K562 (cell line): ENCODE measurements around the gene ERMARD. TPM values are rescaled to one million over a fixed set of nuclear protein-coding genes. Genes with fewer than 3 reads are reported as not detected.

Experiments
- ATAC-seq: fragments of 200-7000 bp; cut with Tn5 transposase; 3 replicates; pipeline ENCODE4 v1.9.1; 2020; ENCODE audit warnings: moderate library complexity
- BruUV-seq: library from RNA; stranded (reverse); fragments of 400-500 nt; replicated peaks from 2 replicates; lab custom pipeline; 2021; lab: Mats Ljungman, UMichigan
- CTCF ChIA-PET: fragments of 300-600 bp; formaldehyde crosslinking; extraction: SDS; loops from one replicate; lab custom pipeline; 2021; ENCODE audit warnings: low intra/inter-chr PET ratio; lab: Yijun Ruan, JAX
- POLR2A ChIA-PET: fragments of 300-600, 350-650 bp; sonication (Branson Sonifier 250); formaldehyde crosslinking; extraction: SDS; loops from one replicate; lab custom pipeline; 2021; ENCODE audit warnings: antibody characterized with exemption, inconsistent platforms; lab: Yijun Ruan, JAX
- DNase-seq, 4 experiments: peaks; one replicate each; pipeline versions ENCODE4 v3.0.0 to v3.0.0-alpha.2; 2011 to 2018; ENCODE audit warnings: low spot score in 3 of 4, mixed read lengths in 3 of 4; ENCODE audit errors: extremely low read depth in 1 of 4
- FAIRE-seq: peaks from 2 replicates; lab custom pipeline; 2011; peaks lifted over from hg19 to GRCh38; lab: Jason Lieb, UNC
- H2AFZ ChIP-seq: 2 replicates; pipeline ENCODE4 v1.6.0; 2011; ENCODE audit warnings: low read depth, low read length, control low read depth, inconsistent platforms
- H3K27ac ChIP-seq: fragments of 200-600 bp; 3 replicates; pipeline ENCODE4 v1.8.0; 2011; ENCODE audit warnings: low read depth, mild to moderate bottlenecking, control low read depth, inconsistent platforms, low read length, moderate library complexity, mixed read lengths; ENCODE audit errors: extremely low read depth
- H3K27me3 ChIP-seq, 2 experiments: fragments of 300-600 bp in 1 of 2; 2 replicates in 1 of 2; 3 replicates in 1 of 2; pipeline versions ENCODE4 v1.6.0 to v1.8.0; 2011; ENCODE audit warnings: inconsistent platforms in 2 of 2, low read length in 2 of 2, mild to moderate bottlenecking in 1 of 2, mixed read lengths in 1 of 2, moderate library complexity in 1 of 2; ENCODE audit not compliant: control insufficient read depth in 2 of 2, insufficient read depth in 2 of 2
- H3K36me3 ChIP-seq: fragments of 300-600 bp; 3 replicates; pipeline ENCODE4 v1.8.0; 2011; ENCODE audit warnings: mild to moderate bottlenecking, low read length, inconsistent platforms; ENCODE audit not compliant: control insufficient read depth, insufficient read depth
- H3K4me1 ChIP-seq, 2 experiments: fragments of 200-600 bp in 1 of 2; replicated peaks in 1 of 2; 2 replicates in 1 of 2; 3 replicates in 1 of 2; pipeline versions ENCODE4 v1.5.1 to v1.8.0; 2011; ENCODE audit warnings: inconsistent platforms in 2 of 2, low read length in 2 of 2, mild to moderate bottlenecking in 1 of 2, mixed read lengths in 1 of 2, moderate library complexity in 1 of 2; ENCODE audit not compliant: control insufficient read depth in 2 of 2, insufficient read depth in 2 of 2
- H3K4me2 ChIP-seq: 2 replicates; pipeline ENCODE4 v1.6.1; 2011; ENCODE audit warnings: low read length, control low read depth, inconsistent platforms, mixed read lengths; ENCODE audit not compliant: insufficient read depth
- H3K4me3 ChIP-seq: fragments of 200-600 bp; sonication (generic), shearing (Covaris generic); 2 replicates; pipeline ENCODE4 v1.5.1; 2016; ENCODE audit warnings: control low read depth, inconsistent platforms
- H3K79me2 ChIP-seq: fragments of 200-600 bp; 3 replicates; pipeline ENCODE4 v1.8.0; 2011; ENCODE audit warnings: low read length, inconsistent platforms; ENCODE audit not compliant: control insufficient read depth, insufficient read depth
- H3K9ac ChIP-seq, 2 experiments: 2 replicates each; pipeline versions ENCODE4 v1.6.0 to v1.6.1; 2011; ENCODE audit warnings: low read depth in 2 of 2, low read length in 2 of 2, control low read depth in 1 of 2, inconsistent platforms in 1 of 2, mild to moderate bottlenecking in 1 of 2, mixed read lengths in 1 of 2; ENCODE audit not compliant: insufficient read depth in 1 of 2
- H3K9me1 ChIP-seq: one replicate; pipeline ENCODE4 v1.6.0; 2011; ENCODE audit warnings: inconsistent platforms, mild to moderate bottlenecking, low read length, moderate library complexity; ENCODE audit not compliant: control insufficient read depth, insufficient read depth
- H3K9me3 ChIP-seq: replicated peaks from 2 replicates; pipeline ENCODE4 v1.5.1; 2011; ENCODE audit warnings: low read depth, low read length, inconsistent platforms; ENCODE audit not compliant: control insufficient read depth, insufficient read depth
- H4K20me1 ChIP-seq: replicated peaks from 2 replicates; pipeline ENCODE4 v1.6.1; 2011; ENCODE audit warnings: low read length, inconsistent platforms, mixed read lengths; ENCODE audit not compliant: control insufficient read depth, insufficient read depth
- ARNT ChIP-seq, 2 experiments: fragments of 450-650 bp; IDR thresholded peaks; 2 replicates each; pipeline ENCODE4 v1.6.1; 2016; ENCODE audit warnings: mild to moderate bottlenecking in 1 of 2
- HDAC6 ChIP-seq: IDR thresholded peaks from 2 replicates; pipeline ENCODE4 v1.6.1; 2012; ENCODE audit warnings: low read depth, mild to moderate bottlenecking, control low read depth, inconsistent platforms, low read length, moderate library complexity
- NBN ChIP-seq: fragments of 450-650 bp; IDR thresholded peaks from 2 replicates; pipeline ENCODE4 v1.6.1; 2016; ENCODE audit warnings: low read depth, mild to moderate bottlenecking
- NCOA4 ChIP-seq: fragments of 450-650 bp; IDR thresholded peaks from 2 replicates; pipeline ENCODE4 v1.6.1; 2018; ENCODE audit warnings: mild to moderate bottlenecking; ENCODE audit not compliant: partially characterized antibody
- PHB2 ChIP-seq: fragments of 450-650 bp; IDR thresholded peaks from 2 replicates; pipeline ENCODE4 v1.6.1; 2017; ENCODE audit warnings: low read depth
- TAF7 ChIP-seq: fragments of 450-650 bp; IDR thresholded peaks from 2 replicates; pipeline ENCODE4 v1.6.1; 2016; ENCODE audit warnings: missing genetic modification characterization, missing compliant biosample characterization
- TAF9B ChIP-seq: fragments of 450-650 bp; IDR thresholded peaks from 2 replicates; pipeline ENCODE4 v1.6.1; 2018; ENCODE audit warnings: mild to moderate bottlenecking; ENCODE audit not compliant: partially characterized antibody
- TRIM24 ChIP-seq, 2 experiments: fragments of 450-650 bp; IDR thresholded peaks; 2 replicates each; pipeline ENCODE4 v1.6.1; 2016
- ZNF232 ChIP-seq: sonication (generic); formaldehyde crosslinking; IDR thresholded peaks from 2 replicates; pipeline ENCODE4 v1.8.0; 2022; ENCODE audit warnings: mild to moderate bottlenecking, missing genetic modification reagents
- ZNF239 ChIP-seq: fragments of 250-450 bp; sonication (Bioruptor Pico); IDR thresholded peaks from 2 replicates; pipeline ENCODE4 v1.4.0; 2020; ENCODE audit warnings: mild to moderate bottlenecking
- ZNF785 ChIP-seq: fragments of 250-450 bp; sonication (Bioruptor Pico); IDR thresholded peaks from 2 replicates; pipeline ENCODE4 v1.4.0; 2020; ENCODE audit warnings: mild to moderate bottlenecking
- WGBS: fragments of 100-300 bp; shearing (Covaris generic); methylation state at CpG from one replicate; pipeline ENCODE4 v1.1.6; 2016; ENCODE audit warnings: low coverage, mixed read lengths; ENCODE audit not compliant: insufficient coverage; ENCODE audit errors: missing lambda C conversion rate; 5-methylcytosine and 5-hydroxymethylcytosine counted together
- in situ Hi-C: fragments of 300-500 bp; cut with MboI; formaldehyde crosslinking; loops from 4 replicates; pipeline ENCODE4 v1.15.0; 2018; ENCODE audit warnings: inconsistent platforms, mixed read lengths
- intact Hi-C: fragments of 100-400 bp; cut with micrococcal nuclease; formaldehyde crosslinking; loops from 2 replicates; pipeline ENCODE4 v1.14.2; 2022
- polyA plus RNA-seq, 8 experiments: library from polyadenylated mRNA; depleted of rRNA in 4 of 8; stranded (reverse) in 5 of 8; unstranded in 3 of 8; fragments of >200 nt; fragmentation: Nextera tagmentation in 2 of 8; fragmentation: Illumina TruSeq in 1 of 8; extraction: Ambion mirVana in 2 of 8; extraction: Trizol in 1 of 8; gene quantifications; 2 replicates each; pipeline versions ENCODE4 v1.2.1 to v1.2.3, GENCODE V29; 2011 to 2014; ENCODE audit warnings: inconsistent platforms in 1 of 8, missing spikeins in 1 of 8
- total RNA-seq, 7 experiments: library from RNA; depleted of rRNA in 6 of 7; stranded (reverse); fragments of >200 nt in 6 of 7; fragmentation: Illumina TruSeq in 2 of 7; extraction: Trizol in 2 of 7; gene quantifications; 2 replicates each; pipeline versions ENCODE4 v1.2.1 to v1.2.3, GENCODE V29; 2011 to 2021; ENCODE audit warnings: low replicate concordance in 1 of 7

ERMARD gene
- total and polyA plus RNA-seq, 9 of the 15 experiments (the other 6 are each of a cell fraction or from before 2014, with no cell fraction given): 14.5 to 68.6 (median 27.7) TPM

- TF ChIP-seq ARNT (IDR thresholded peaks at IDR 0.05): no peak
- TF ChIP-seq NCOA4: no peak
- no peak for TF ChIP-seq TAF9B
- no peak for TF ChIP-seq PHB2
- TF ChIP-seq HDAC6: no peak
- TF ChIP-seq ZNF232 (CRISPR knock-in tag): no peak
- TF ChIP-seq TRIM24 (IDR thresholded peaks at IDR 0.05): no peak
- TF ChIP-seq ZNF239 (CRISPR knock-in tag): no peak
- TF ChIP-seq TAF7 (tag): no peak
- TF ChIP-seq ZNF785 (CRISPR knock-in tag): no peak
- no peak for TF ChIP-seq NBN
- 68% methylated on average over 4 of the region's 4 CpGs for WGBS
- Histone ChIP-seq H4K20me1 (peaks cover 6% of the 10 kb centered on the region), H3K9ac (no peak overlapping the region), H3K36me3 (peaks cover 55% of the 10 kb centered on the region), H3K4me3 (no peak overlapping the region), H3K27ac (no peak overlapping the region), H3K9me1 (no peaks in the 10 kb centered on the region), H3K27me3 (no peaks in the 10 kb centered on the region), H3K79me2 (peaks cover 49% of the 10 kb centered on the region), H3K9me3 (no peaks in the 10 kb centered on the region), H3K4me2 (no peak overlapping the region), H2AFZ (no peak overlapping the region), H3K4me1 (peaks cover 12 to 15% of the 10 kb centered on the region in 2 experiments)
- DNase-seq (no peak), ATAC-seq (no peak), FAIRE-seq (no peak)
- intact Hi-C loops: no loop called here
- ChIA-PET CTCF (no interaction called here), POLR2A (interaction anchor here (0.9 to 7.0 kb wide), 3 partner anchors 11 to 43 kb away, joined by 3 to 46 read pairs (median 4); no protein-coding TSS in a partner anchor)
- TSS peak; percentile 1 for BruUV-seq
- in situ Hi-C loops: no loop called here
Measured at GRCh38 chr6:169719117-169719516, 32.3 kb upstream of the ERMARD start.
